Measurements from ENCODE around the gene GRIP1.
"Not testable (repeated sequence)": the region's sequence is repeated elsewhere in the genome, so short reads cannot be mapped to it uniquely, and the experiment has no call there.

The GRIP1 gene

DNA sequence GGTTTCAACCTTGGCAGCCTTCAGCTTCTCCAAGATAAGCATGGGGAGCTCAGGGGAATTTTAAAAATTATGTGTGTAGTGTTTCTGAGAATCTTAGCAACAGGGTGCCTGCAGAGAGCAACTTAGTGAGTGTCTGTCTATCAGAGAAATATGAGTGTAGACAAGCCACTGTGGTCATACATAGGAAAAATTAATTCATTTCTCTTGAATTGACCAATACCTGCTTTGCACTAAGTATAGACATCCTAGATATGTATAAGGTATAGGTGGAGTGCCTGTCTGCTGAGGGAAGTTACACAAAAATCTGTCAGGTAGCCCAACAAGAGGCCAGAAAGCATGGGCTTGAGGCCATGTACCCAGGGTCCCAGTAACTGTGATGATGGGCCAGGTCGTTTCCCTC lies 355.9 kb downstream of the GRIP1 start:
- DNase-seq (ENCODE audit: low spot score), result no peak

DNA sequence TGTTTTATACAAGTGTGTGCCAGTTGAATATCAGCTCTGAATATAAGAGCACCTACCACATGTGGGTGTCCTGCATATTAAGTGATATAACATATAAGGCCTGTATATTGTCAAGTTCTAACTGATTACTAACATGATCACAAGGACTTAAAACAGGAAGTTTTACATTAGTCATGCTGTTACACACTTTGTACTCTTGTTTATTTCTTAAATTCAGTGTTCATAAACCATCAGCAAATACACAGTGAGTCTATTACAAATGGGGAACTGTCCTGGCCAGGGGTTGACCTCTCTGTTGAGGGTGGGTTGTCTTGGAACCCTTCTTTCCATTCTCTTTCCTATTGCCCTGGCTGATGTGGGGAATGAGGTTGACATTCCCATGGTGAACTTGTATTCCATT lies 357.4 kb downstream of the GRIP1 start:
- no peak for DNase-seq (ENCODE audit: low spot score)

DNA sequence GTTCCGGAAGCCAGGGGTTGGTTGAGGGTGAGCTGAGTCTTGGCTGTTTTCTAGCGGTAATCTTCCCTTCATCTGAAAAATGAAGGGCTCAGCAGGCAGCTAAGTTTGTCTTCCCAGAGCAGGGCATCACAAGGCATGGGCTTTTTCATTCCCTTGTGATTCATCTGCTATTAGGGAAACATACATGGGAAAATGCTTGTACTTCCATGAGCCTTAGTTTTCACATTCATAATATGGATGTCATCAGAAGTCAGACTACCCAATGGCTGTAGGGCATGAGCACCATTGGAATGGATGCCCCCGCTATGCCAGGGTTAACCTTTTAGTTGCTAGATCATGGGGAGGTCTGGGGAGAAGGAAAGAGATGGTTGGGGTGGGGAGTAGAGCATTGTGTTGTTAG lies 357.9 kb downstream of the GRIP1 start:
- DNase-seq (ENCODE audit: low spot score), result no peak

DNA sequence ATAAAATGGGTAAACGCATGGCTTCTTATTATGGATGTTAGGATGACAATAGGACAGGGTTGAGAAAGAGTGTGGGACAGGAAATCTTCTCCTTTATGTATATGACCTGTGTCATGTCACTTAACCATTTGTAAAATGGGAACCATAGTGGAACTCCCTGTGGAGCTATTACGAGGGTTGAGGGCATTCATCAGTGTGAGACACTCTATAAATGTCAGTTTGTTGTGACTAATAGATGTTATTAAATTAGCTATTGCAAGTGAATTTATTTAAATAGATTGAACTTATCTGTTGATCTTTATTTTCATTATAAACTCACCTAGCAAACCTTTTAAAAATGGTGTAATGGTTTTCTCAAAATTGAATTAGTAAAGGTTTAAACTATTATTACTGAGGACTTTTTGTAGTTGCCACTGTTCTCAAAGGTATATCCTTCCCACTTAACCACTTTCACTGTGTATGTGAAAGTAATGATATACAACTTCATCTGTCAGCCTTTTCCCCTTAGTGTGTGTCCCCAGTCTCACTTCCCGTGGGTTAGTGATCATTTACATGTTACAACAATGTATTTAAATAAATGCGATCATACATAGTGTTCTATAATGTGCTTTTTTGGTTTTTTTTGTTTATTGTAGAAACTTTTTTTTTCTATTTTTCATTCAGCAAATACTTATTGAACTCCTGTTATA lies 359.5 kb downstream of the GRIP1 start:
- DNase-seq (ENCODE audit: low spot score), result no peak

DNA sequence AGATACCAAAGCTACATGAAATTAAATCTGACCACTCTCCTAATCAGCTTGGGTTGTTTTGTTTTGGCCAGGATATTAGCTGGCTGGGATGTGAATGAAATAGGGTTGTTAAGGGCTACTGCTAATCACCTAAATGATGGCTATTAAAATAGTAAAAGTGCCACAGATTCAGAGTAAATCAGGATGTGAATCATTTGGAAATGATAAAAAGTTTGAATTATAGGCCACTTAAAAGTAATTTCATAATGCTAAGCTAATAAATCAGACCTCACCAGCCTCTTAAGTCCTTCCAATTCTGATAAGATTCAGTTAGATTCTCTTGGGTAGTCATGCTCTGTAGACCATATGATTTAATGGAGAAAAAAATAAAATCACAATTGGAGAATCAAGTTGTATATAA lies 364.6 kb downstream of the GRIP1 start:
- no peak for DNase-seq (ENCODE audit: low spot score)

DNA sequence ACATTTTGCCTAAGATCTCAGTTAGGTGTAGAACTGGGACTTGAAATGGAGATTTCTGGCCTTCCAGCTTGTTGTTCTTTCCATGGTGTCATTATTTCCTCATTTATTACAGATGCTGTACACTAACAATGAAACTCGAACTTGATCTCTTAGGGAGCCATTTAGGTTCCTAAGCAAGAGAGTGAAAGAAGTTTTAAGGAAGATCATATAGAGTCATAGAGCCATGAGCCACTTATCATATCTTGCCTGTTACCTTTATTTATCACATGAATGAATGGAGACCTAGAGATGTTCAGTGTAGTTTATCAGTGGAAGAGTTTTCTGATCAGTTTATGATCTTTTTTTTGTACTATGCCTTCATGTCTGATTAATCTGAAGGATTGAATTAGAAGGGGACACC lies 366.7 kb downstream of the GRIP1 start:
- no peak for DNase-seq (ENCODE audit: low spot score)

DNA sequence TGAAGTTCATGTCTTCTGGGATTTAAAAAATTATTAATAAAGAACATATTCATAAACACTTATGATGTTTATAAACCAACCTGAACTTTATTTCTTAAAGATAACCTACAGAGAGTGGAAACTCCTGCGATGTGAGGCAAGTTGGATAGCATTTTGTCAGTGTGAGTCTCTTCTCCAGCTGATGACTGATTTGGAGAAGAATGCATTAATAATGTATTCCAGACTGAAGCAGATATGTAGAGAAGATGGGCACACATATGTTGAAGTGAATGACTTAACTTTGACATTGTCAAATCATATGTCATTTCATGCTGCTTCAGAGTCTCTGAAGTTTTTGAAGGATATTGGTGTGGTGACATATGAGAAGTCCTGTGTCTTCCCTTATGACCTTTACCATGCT lies 369.3 kb downstream of the GRIP1 start:
- no peak for DNase-seq (ENCODE audit: low spot score)

DNA sequence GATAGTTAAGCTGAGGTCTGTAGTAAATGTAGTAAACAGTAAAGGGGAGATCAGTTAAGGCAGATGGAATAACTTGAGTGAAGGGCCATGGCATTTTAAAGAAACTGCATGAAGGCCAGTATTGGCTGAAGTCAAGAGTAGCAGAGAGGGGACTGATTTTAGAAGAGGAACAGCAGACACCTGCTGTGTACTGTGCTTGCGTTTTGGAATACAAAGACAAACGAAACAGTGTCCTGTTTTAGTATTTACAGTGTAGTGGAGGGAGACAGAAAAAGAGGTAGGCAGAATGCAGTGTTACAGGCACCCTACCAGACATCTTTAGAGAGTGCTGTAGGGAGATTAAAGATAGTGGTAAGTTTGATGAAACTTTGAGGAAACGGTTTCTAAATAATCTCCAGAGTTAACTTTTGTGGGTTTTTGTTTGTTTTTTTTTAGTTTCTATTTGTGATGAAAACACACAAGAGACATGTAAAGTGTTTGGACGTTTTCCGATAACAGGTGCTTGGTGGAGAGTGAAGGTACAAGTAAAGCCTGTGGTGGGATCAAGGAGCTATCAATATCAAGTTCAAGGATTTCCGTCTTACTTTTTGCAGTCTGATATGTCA lies 374.5 kb downstream of the GRIP1 start:
- DNase-seq (ENCODE audit: low spot score), result peak; percentile 9

DNA sequence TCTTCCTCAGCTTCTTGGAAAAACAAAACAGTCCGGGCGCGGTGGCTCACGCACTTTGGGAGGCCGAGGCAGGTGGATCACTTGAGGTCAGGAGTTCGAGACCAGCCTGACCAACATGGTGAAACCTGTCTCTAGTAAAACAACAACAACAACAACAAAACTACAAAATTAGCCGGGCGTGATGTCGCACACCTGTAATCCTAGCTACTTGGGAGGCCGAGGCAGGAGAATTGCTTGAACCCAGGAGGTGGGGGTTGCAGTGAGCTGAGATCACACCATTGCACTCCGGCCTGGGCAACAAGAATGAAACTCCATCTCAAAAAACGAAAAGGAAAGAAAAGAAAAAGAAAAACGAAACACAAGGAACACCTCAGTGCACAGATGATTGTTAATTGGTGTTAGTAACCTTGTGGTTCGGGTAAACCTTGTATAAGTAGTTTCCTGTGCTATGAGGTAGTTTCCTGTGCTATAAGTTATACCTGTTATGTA lies 375.5 kb downstream of the GRIP1 start:
- DNase-seq (ENCODE audit: low spot score), result not testable (repeated sequence)

DNA sequence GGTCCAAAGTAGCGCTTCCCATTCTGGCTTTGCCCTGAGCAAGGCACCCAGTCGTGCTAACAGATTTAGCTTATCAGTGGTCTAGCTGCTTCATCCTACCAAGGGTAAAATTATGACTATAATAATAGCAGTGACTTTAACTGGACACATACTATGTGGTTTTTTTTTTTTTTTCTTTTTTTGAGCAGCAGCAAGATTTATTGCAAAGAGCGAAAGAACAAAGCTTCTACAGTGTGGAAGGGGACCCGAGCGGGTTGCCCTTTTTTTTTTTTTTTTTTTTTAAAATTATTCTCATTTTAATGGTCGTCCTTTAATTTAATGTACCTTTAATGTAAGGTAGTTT lies 376.1 kb downstream of the GRIP1 start:
- DNase-seq (ENCODE audit: low spot score), result no peak

DNA sequence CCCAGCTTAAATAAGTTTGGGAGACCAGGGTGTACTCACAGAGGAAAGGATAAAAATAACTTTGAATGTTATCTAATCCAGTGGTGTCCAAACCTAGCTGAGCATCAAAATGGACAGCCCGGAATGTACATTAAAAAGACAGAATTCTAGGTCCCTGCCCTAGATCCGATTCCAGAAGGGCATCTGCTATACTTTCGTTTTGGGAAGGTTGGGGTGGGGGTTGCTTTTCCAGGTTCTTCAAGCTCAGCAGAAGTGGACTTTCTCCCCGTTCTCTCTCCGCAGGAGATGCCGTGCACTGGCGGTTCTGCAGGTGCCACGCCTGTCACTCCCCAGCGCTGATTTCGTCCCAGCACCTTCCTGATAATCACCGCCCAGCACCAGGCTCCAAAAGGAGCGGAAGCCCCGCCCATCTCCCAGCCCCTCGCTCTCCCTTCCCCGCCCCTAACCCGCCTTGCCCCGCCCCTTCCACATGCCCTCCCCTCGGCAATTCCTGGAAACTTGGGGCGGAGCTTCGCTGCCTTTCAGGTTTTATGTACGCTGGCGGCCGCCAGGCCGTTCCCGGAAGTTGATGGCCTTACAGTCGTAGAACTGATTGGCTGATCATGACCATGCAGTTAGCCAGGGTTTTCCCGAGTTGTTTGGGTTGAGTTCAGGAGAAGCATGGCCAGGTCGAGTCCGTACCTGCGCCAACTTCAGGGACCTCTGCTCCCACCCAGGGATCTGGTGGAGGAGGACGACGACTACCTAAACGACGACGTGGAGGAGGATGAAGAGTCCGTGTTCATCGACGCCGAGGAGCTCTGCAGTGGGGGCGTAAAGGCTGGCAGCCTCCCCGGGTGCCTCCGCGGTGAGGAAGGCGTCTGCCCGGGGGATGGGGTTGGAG lies 376.7 kb downstream of the GRIP1 start, which contains the start of gene HELB:
Gene HELB, plus strand, starts transcription at position 550 of the 883 bp plus-strand sequence. Its CDS starts 111 bp downstream, at position 661.
- DNase-seq (ENCODE audit: low spot score), result peak; percentile 98

DNA sequence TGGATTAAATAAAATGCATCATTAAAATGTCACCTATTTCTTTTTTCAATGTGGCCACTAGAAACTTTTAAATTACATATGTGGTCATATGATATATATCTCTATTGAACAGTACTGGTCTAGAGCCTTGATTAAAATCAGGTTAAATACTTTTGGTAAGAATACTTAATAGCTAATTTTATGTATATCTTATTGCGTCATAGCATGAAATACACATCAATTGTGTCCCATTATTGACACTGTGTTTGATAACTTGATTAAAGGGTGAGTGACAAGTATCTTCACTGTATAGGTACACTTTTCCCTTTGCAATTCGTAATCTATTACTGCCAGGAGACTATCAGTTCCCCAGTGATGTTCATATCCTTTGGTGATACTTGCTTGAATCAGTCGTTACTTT lies 381.0 kb downstream of the GRIP1 start:
- no peak for DNase-seq (ENCODE audit: low spot score)
